OCI-LY7 (cell line): ENCODE measurements around the gene UBR2. TPM values are rescaled to one million over a fixed set of nuclear protein-coding genes. Genes with fewer than 3 reads are reported as not detected.
"Not testable (repeated sequence)": the region's sequence is repeated elsewhere in the genome, so short reads cannot be mapped to it uniquely, and the experiment has no call there.

ENCODE experiments used
- BruUV-seq: library from RNA; stranded (reverse); fragments of 400-500 nt; replicated peaks from 2 replicates; lab custom pipeline; 2021; lab: Mats Ljungman, UMichigan
- CTCF ChIA-PET: fragments of 300-600 bp; sonication (Branson Sonifier 250); formaldehyde crosslinking; loops from one replicate; lab custom pipeline; 2022; ENCODE audit warnings: antibody characterized with exemption; ENCODE audit not compliant: unreplicated experiment; lab: Charles Lee
- POLR2A ChIA-PET: fragments of 300-600 bp; sonication (Branson Sonifier 250); formaldehyde crosslinking; loops from one replicate; lab custom pipeline; 2022; ENCODE audit warnings: antibody characterized with exemption; lab: Charles Lee
- DNase-seq: peaks from one replicate; pipeline ENCODE4 v3.0.0-alpha.2; 2015; ENCODE audit warnings: low spot score
- H2AFZ ChIP-seq: fragments of 200-600 bp; sonication (generic), shearing (Covaris generic); 2 replicates; pipeline ENCODE4 v1.6.1; 2014; ENCODE audit warnings: mild to moderate bottlenecking, antibody characterized with exemption, low read length, moderate library complexity
- H3K27ac ChIP-seq: fragments of 200-600 bp; sonication (generic); 2 replicates; pipeline ENCODE4 v1.5.1; 2014; ENCODE audit warnings: mixed run types, low read depth, mild to moderate bottlenecking, moderate library complexity, low read length, inconsistent platforms; ENCODE audit not compliant: poor library complexity, severe bottlenecking
- H3K36me3 ChIP-seq: fragments of 200-600 bp; sonication (generic); 2 replicates; pipeline ENCODE4 v1.6.1; 2014; ENCODE audit warnings: mild to moderate bottlenecking, antibody characterized with exemption, low read length, moderate library complexity, mixed read lengths; ENCODE audit not compliant: insufficient read depth
- H3K4me1 ChIP-seq: fragments of 200-600 bp; sonication (generic); 2 replicates; pipeline ENCODE4 v1.5.1; 2014; ENCODE audit warnings: mild to moderate bottlenecking, low read length; ENCODE audit not compliant: insufficient read depth, poor library complexity, severe bottlenecking
- H3K4me2 ChIP-seq: fragments of 200-600 bp; sonication (generic); 2 replicates; pipeline ENCODE4 v1.6.1; 2014; ENCODE audit warnings: mild to moderate bottlenecking, low read length
- H3K4me3 ChIP-seq: fragments of 200-600 bp; sonication (generic); 2 replicates; pipeline ENCODE4 v1.5.1; 2014; ENCODE audit warnings: mild to moderate bottlenecking, low read depth, low read length; ENCODE audit not compliant: poor library complexity, severe bottlenecking
- H3K79me2 ChIP-seq: fragments of 200-600 bp; sonication (generic); 2 replicates; pipeline ENCODE4 v1.6.1; 2016; ENCODE audit warnings: low read depth, mild to moderate bottlenecking, low read length, moderate library complexity, mixed read lengths; ENCODE audit not compliant: insufficient read depth
- H3K9me2 ChIP-seq: fragments of 200-600 bp; sonication (generic); 2 replicates; pipeline ENCODE4 v1.6.1; 2016; ENCODE audit warnings: mild to moderate bottlenecking, low read length, mixed read lengths; ENCODE audit not compliant: insufficient read depth
- H3K9me3 ChIP-seq: fragments of 200-600 bp; sonication (generic); 2 replicates; pipeline ENCODE4 v1.6.1; 2014; ENCODE audit warnings: mild to moderate bottlenecking, mixed run types, low read length, mixed read lengths
- H4K20me1 ChIP-seq: fragments of 200-600 bp; sonication (generic); 2 replicates; pipeline ENCODE4 v1.6.1; 2014; ENCODE audit warnings: mild to moderate bottlenecking, antibody characterized with exemption, low read length, moderate library complexity, mixed read lengths; ENCODE audit not compliant: insufficient read depth
- CTCF ChIP-seq: fragments of 200-600 bp; sonication (generic); conservative IDR thresholded peaks from 2 replicates; pipeline ENCODE4 v1.5.1; 2014; ENCODE audit warnings: mild to moderate bottlenecking, antibody characterized with exemption, low read length, moderate library complexity, mixed read lengths
- EZH2phosphoT487 ChIP-seq: fragments of 200-600 bp; sonication (generic); IDR thresholded peaks from 2 replicates; pipeline ENCODE4 v1.6.1; 2018; ENCODE audit warnings: low read depth, borderline replicate concordance, mild to moderate bottlenecking, mixed run types, antibody characterized with exemption, low read length, moderate library complexity, mixed read lengths
- intact Hi-C: fragments of 100-400 bp; cut with micrococcal nuclease; formaldehyde crosslinking; loops from one replicate; pipeline ENCODE4 v1.10.0; 2022; ENCODE audit not compliant: unreplicated experiment
- total RNA-seq, 2 experiments: library from RNA; depleted of rRNA in 1 of 2; stranded (reverse); fragments of >200 nt in 1 of 2; shearing (Covaris generic) in 1 of 2; gene quantifications; 2 replicates each; pipeline ENCODE4 v1.2.3, GENCODE V29; 2014 to 2022

Gene UBR2
- total RNA-seq, 2 experiments from 2014 or later: 17.1 to 26.7 TPM

DNA sequence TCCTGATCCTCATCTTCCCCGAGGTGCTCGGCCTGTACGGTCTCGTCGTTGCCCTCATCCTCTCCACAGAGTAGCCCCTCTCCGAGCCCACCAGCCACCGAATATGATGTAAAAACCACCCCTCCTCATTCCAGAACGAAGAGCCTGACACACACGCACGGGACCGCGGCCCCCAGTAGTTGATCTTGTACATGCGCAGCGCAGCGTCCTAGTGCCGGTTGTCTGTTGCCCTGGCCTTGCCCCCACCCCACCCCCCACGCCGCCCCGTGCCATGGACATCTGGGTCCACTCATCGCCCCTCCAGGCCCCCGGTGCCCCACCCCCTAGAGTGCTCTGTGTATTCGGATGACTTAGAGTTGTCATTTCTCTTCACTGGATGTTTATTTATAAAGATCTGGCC is 163.8 kb downstream of the UBR2 start:
- no peak overlapping the region for H3K4me2 ChIP-seq
- no peaks in the 10 kb centered on the region for H3K9me2 ChIP-seq
- H2AFZ ChIP-seq: no peak overlapping the region
- H3K36me3 ChIP-seq: no peaks in the 10 kb centered on the region
- CTCF ChIA-PET: no interaction called here
- peaks cover 16% of the 10 kb centered on the region for H3K4me1 ChIP-seq
- no peaks in the 10 kb centered on the region for H3K79me2 ChIP-seq
- POLR2A ChIA-PET: no interaction called here
- no peak for TF ChIP-seq CTCF
- TF ChIP-seq EZH2phosphoT487: no peak
- no peak for DNase-seq
- H4K20me1 ChIP-seq: no peaks in the 10 kb centered on the region
- BruUV-seq: no TSS peak
- no peak overlapping the region for H3K4me3 ChIP-seq
- intact Hi-C loops: loop anchor here (5.0 kb wide), 2 partner anchors 160 to 170 kb away; no protein-coding TSS in a partner anchor
- peaks cover 3% of the 10 kb centered on the region; the same call in 1 of the 2 replicates for H3K9me3 ChIP-seq
- H3K27ac ChIP-seq: no peak overlapping the region

DNA sequence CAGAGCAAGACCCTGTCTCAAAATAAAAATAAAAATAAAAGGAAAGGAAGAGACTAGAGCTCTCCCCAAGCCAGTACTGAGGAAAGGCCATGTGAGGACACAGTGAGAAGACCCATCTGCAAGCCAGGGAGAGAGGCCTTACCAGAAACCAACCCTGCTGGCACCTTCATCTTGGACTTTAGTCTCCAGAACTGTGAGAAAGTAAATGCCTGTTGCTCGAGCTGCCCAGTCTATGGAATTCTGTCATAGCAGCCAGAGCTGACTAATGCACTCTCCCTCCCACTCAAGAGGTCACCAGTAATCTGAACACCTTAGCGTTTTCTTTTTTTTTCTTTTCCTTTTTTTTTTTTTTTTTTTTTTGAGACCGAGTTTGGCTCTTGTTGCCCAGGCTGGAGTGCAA is 165.9 kb downstream of the UBR2 start:
- BruUV-seq: no TSS peak
- ChIA-PET POLR2A (interaction anchor here (0.6 to 2.2 kb wide), 10 partner anchors 11 to 282 kb away, joined by 3 to 10 read pairs (median 5); partner anchors contain the start of gene TBCC), CTCF (interaction anchor here (0.6 to 1.5 kb wide), 2 partner anchors 68 to 150 kb away, joined by 3 to 4 read pairs; partner anchors contain the start of gene RPL7L1)
- intact Hi-C loops: loop anchor here (5.0 kb wide), 2 partner anchors 162 to 168 kb away; no protein-coding TSS in a partner anchor
- no peak overlapping the region for H2AFZ ChIP-seq
- H3K4me2 ChIP-seq: no peak overlapping the region
- H4K20me1 ChIP-seq: no peaks in the 10 kb centered on the region
- H3K9me3 ChIP-seq: peaks cover 6% of the 10 kb centered on the region; the same call in 1 of the 2 replicates
- H3K4me1 ChIP-seq: peaks cover 16% of the 10 kb centered on the region
- H3K27ac ChIP-seq: no peak overlapping the region
- H3K36me3 ChIP-seq: no peaks in the 10 kb centered on the region
- H3K79me2 ChIP-seq: no peaks in the 10 kb centered on the region
- no peak overlapping the region for H3K4me3 ChIP-seq
- TF ChIP-seq EZH2phosphoT487: no peak
- TF ChIP-seq CTCF: no peak
- H3K9me2 ChIP-seq: no peaks in the 10 kb centered on the region
- DNase-seq: no peak

GRCh38 chr6:42733867-42734481 is 170.1 kb downstream of the UBR2 start:
- H3K27ac ChIP-seq, H2AFZ ChIP-seq, DNase-seq, CTCF ChIA-PET, H3K4me2 ChIP-seq, H3K9me3 ChIP-seq, H3K4me3 ChIP-seq, H3K9me2 ChIP-seq, BruUV-seq, H4K20me1 ChIP-seq, intact Hi-C loops, H3K36me3 ChIP-seq, H3K79me2 ChIP-seq, H3K4me1 ChIP-seq: not testable (repeated sequence)
- POLR2A ChIA-PET: interaction anchor here (0.6 to 0.9 kb wide), 3 partner anchors 13 to 443 kb away, joined by 3 to 4 read pairs (median 4); no protein-coding TSS in a partner anchor
